Neural crest cell (in vitro differentiated cells): ENCODE data around the gene RFESD. TPM values are rescaled to one million over a fixed set of nuclear protein-coding genes. Genes with fewer than 3 reads are reported as not detected.
"Not testable (repeated sequence)": the region's sequence is repeated elsewhere in the genome, so short reads cannot be mapped to it uniquely, and the experiment has no call there.

ENCODE experiments used
- DNase-seq: peaks from one replicate; pipeline ENCODE4 v3.0.0; 2021; ENCODE audit warnings: low read depth, mixed read lengths, low spot score
- H3K27ac Mint-ChIP-seq: one replicate; pipeline ENCODE4 v1.8.0; 2021; ENCODE audit warnings: mild to moderate bottlenecking, mixed read lengths; ENCODE audit not compliant: unreplicated experiment
- H3K27me3 Mint-ChIP-seq: 2 replicates; pipeline ENCODE4 v1.8.0; 2021; ENCODE audit warnings: low read depth, mild to moderate bottlenecking, mixed read lengths
- H3K36me3 Mint-ChIP-seq: 2 replicates; pipeline ENCODE4 v1.8.0; 2021; ENCODE audit warnings: low read depth, mild to moderate bottlenecking, mixed read lengths
- H3K4me1 Mint-ChIP-seq: 2 replicates; pipeline ENCODE4 v1.8.0; 2021; ENCODE audit warnings: mixed read lengths
- H3K4me3 Mint-ChIP-seq: one replicate; pipeline ENCODE4 v1.8.0; 2021; ENCODE audit warnings: mild to moderate bottlenecking, mixed read lengths
- H3K9me3 Mint-ChIP-seq: 2 replicates; pipeline ENCODE4 v1.8.0; 2021; ENCODE audit warnings: mixed read lengths
- CTCF ChIP-seq: fragments of 200-600 bp; sonication (generic); conservative IDR thresholded peaks from 2 replicates; pipeline ENCODE4 v1.5.0; 2021; ENCODE audit warnings: antibody characterized with exemption, mild to moderate bottlenecking
- total RNA-seq: library from RNA; stranded (reverse); gene quantifications from 2 replicates; pipeline ENCODE4 v1.2.1, GENCODE V29; 2021

Gene RFESD
- total RNA-seq, 1 donor from 2014 or later: 3.1 TPM

- no peak for TF ChIP-seq CTCF
- H3K27ac Mint-ChIP-seq: no peak overlapping the region
- no peaks in the 10 kb centered on the region for H3K4me1 Mint-ChIP-seq
- DNase-seq: no peak
- no peaks in the 10 kb centered on the region for H3K36me3 Mint-ChIP-seq
- H3K4me3 Mint-ChIP-seq: no peak overlapping the region
- H3K9me3 Mint-ChIP-seq: peaks cover 12% of the 10 kb centered on the region
- H3K27me3 Mint-ChIP-seq: peaks cover 12% of the 10 kb centered on the region
These were observed 17.6 kb upstream of the RFESD start for GRCh38 chr5:95628933-95629332.

- DNase-seq: no peak
- Mint-ChIP-seq H3K27ac (no peak overlapping the region), H3K4me1 (no peaks in the 10 kb centered on the region), H3K9me3 (peaks cover 12% of the 10 kb centered on the region), H3K4me3 (no peak overlapping the region), H3K36me3 (no peaks in the 10 kb centered on the region), H3K27me3 (peaks cover 6% of the 10 kb centered on the region)
- no peak for TF ChIP-seq CTCF
These were observed 16.1 kb upstream of the RFESD start for GRCh38 chr5:95630394-95630917.

GRCh38 chr5:95631255-95631958 is 15.2 kb upstream of the RFESD start:
- H3K27ac Mint-ChIP-seq: no peak overlapping the region
- DNase-seq: no peak
- H3K36me3 Mint-ChIP-seq: no peaks in the 10 kb centered on the region
- no peak for TF ChIP-seq CTCF
- peaks cover under 1% of the 10 kb centered on the region for H3K27me3 Mint-ChIP-seq
- no peaks in the 10 kb centered on the region for H3K4me1 Mint-ChIP-seq
- H3K9me3 Mint-ChIP-seq: peaks cover 12% of the 10 kb centered on the region
- no peak overlapping the region for H3K4me3 Mint-ChIP-seq

GRCh38 chr5:95631991-95632675 is 14.4 kb upstream of the RFESD start:
- H3K9me3 Mint-ChIP-seq: peaks cover 12% of the 10 kb centered on the region
- no peak for TF ChIP-seq CTCF
- H3K4me1 Mint-ChIP-seq: no peaks in the 10 kb centered on the region
- no peaks in the 10 kb centered on the region for H3K27me3 Mint-ChIP-seq
- no peak overlapping the region for H3K4me3 Mint-ChIP-seq
- no peaks in the 10 kb centered on the region for H3K36me3 Mint-ChIP-seq
- H3K27ac Mint-ChIP-seq: no peak overlapping the region
- DNase-seq: no peak

GRCh38 chr5:95632942-95633341 is 13.6 kb upstream of the RFESD start:
- not testable (repeated sequence) for H3K4me3 Mint-ChIP-seq, H3K9me3 Mint-ChIP-seq, H3K36me3 Mint-ChIP-seq, H3K4me1 Mint-ChIP-seq, H3K27me3 Mint-ChIP-seq, DNase-seq, H3K27ac Mint-ChIP-seq

GRCh38 chr5:95633671-95634070 is 12.9 kb upstream of the RFESD start:
- Mint-ChIP-seq H3K4me1 (no peaks in the 10 kb centered on the region), H3K27me3 (peaks cover 2% of the 10 kb centered on the region), H3K9me3 (peaks cover 8% of the 10 kb centered on the region), H3K36me3 (no peaks in the 10 kb centered on the region), H3K27ac (no peak overlapping the region), H3K4me3 (no peak overlapping the region)
- no peak for DNase-seq
- no peak for TF ChIP-seq CTCF
